ENCODE measurements around the gene COL4A4. TPM values are rescaled to one million over a fixed set of nuclear protein-coding genes. Genes with fewer than 3 reads are reported as not detected.

COL4A4 gene
- total RNA-seq, 4 donors from 2014 or later: 1.7 to 11.5 (median 2.8) TPM

DNA sequence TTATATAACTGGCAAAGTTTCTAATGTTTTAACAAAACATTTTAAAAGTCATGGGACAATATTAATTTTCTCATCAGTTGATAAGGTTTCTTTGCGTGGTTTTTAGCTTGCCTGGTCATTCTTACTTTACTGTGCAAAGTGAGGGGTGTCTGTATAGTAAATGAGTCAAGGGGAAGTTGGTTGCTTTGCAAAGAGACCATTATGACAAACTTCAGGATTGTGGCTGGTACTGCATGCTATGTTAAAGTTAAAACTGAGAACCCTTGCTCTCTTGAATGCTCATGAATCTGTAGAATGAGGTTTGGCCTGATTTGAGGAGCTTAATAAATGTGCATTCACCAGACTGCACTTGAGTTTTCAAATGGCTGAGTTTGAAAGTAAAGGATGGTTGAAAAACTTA is 47.0 kb downstream of the COL4A4 start:
- TF ChIP-seq, protein P1, sequence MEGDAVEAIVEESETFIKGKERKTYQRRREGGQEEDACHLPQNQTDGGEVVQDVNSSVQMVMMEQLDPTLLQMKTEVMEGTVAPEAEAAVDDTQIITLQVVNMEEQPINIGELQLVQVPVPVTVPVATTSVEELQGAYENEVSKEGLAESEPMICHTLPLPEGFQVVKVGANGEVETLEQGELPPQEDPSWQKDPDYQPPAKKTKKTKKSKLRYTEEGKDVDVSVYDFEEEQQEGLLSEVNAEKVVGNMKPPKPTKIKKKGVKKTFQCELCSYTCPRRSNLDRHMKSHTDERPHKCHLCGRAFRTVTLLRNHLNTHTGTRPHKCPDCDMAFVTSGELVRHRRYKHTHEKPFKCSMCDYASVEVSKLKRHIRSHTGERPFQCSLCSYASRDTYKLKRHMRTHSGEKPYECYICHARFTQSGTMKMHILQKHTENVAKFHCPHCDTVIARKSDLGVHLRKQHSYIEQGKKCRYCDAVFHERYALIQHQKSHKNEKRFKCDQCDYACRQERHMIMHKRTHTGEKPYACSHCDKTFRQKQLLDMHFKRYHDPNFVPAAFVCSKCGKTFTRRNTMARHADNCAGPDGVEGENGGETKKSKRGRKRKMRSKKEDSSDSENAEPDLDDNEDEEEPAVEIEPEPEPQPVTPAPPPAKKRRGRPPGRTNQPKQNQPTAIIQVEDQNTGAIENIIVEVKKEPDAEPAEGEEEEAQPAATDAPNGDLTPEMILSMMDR (IDR thresholded peaks at IDR 0.05; ENCODE audit: low read depth): no peak

DNA sequence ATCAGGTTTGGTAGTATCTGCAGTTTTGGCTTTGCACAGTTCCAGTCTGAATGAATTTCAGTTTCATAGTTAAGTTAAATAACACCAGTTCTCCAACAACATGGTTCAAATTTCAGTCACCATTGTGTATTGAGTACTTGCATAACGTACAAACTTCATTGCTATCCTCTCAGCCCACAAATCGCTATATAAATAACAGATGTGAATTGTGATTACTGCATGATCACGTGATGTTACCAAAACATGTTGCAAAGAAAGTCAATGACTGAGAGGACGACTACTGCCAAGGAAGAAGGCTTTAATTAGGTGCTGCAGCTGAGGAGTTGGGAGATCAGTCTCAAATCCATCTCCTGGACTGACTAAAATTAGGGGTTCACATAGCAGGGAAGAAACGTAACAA is 48.2 kb downstream of the COL4A4 start:
- TF ChIP-seq, protein P1 (IDR thresholded peaks at IDR 0.05; ENCODE audit: low read depth): no peak

DNA sequence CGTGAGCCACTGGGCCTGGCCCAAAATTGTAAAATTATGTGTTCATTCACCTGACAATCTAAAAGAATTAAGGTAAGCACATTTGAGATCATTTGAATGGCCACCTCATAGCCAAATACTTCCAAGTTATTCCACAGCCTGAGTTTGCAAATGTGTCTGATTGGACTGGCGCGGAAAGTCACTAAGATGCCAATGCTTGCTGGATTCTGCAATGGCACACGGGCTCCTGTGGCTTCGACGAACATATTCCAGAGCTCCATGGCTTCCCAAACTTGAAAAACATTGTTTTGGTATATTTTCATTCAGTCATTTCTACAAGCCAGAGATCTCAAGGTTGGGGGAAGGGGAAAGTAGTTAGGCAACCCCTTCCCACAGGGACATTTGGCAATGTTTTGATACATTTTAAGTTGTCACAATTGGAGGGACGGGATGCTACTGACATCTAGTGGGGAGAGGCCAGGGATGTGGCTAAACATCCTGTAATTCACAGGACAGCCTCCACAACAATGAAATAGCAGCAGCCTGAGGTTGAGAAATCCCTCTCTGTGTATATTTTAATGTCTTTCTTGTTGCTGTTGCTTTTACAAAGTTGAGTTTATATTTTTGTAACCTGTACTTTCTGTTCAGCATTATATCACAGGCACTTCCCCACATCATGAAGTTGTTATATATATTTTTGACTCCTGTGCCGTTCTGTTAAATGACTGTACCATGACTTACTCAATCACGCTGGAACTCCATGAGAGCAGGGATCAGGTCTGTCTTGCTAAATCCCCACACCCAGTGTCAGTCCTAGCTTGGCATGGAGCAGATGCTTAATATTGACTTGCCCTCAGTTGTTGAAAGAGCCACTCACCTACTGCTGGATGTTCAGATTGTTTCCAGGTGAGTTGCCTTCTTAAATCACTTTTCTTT is 56.9 kb downstream of the COL4A4 start:
- TF ChIP-seq, protein P1 (IDR thresholded peaks at IDR 0.05; ENCODE audit: low read depth): no peak

DNA sequence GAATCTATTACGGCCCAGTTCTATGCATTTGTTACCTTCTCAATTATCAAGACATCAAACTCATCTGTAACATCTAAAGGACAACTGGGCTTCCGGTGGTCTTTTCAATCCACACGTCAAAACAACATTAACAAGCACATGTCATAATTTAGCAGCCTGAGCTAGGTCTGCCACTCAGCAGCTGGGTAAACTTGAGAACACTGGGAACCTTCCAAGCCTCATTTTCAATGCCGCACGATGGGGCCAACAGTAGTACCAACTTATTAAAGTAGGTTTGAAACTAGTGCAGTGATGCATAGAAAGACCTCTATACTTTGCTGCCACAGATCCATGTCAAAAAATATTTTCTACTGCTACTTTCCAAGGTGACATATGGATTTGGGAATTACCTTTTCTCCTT is 60.4 kb downstream of the COL4A4 start:
- TF ChIP-seq, protein P1 (IDR thresholded peaks at IDR 0.05; ENCODE audit: low read depth): no peak

DNA sequence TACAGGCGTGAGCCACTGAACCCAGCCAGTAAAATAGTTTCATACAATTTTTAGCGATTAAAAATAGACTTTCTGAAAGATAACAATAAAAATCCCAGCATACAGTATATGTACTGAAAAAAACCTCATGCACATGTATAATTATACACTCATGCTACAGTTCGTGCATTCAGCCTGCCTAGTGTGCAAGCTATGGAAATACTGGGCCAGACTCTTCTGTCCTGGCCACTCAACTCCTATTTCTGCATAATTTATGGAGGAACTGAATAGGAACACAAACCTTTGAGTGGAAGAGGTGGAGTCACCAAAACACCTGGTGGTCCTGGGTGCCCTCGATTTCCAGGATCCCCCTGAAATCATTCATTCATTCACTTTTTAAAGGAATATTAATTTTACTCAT is 64.7 kb downstream of the COL4A4 start:
- TF ChIP-seq, protein P1 (IDR thresholded peaks at IDR 0.05; ENCODE audit: low read depth): no peak

DNA sequence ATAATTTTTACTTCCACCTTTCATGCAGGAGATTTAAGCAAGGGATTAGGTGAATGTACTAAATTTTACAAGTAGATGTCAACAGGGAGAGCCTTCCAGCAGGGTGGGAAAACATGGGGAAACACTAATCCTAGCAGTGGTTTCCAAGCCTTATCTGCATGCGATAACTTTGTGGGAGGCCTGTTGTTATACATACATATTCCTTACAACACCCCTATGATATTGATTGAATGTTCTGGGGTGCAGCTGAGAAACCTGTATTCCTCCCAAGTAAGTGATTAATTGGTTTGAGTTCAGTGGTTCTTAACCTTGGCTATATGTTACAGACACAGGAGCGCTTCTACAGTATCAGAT is 65.9 kb downstream of the COL4A4 start:
- TF ChIP-seq, protein P1 (IDR thresholded peaks at IDR 0.05; ENCODE audit: low read depth): no peak

DNA sequence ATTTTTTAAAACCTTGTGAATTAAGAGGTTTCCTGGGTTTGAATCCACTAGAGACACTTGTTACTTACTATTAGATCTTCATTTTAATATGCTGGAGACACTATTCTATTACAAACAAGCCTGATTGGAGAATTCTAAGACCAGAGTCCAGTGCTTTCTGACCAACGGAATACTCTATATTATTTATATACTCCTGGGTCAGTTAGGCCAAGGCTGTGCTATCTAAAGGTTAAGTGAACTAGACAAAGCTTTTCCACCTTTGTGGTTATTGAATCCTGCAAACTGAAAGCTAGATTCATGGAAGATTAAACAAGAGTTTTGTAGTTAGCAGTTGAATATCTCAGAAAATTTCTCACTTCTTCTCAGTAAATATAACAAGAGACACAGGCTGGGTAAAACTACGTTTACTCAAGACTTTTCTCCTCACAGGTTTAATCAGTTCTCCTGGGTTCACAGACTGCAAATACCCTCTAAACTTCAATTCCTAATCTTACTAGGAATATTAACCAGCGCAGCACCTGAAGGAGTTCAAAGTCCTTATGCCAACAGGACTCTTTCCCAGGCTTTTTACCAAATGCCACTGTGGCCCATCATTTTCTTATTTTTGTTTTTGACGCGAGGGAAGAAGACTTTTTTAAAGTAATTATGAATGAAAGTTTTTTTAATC is 66.4 kb downstream of the COL4A4 start:
- TF ChIP-seq, protein P1 (IDR thresholded peaks at IDR 0.05; ENCODE audit: low read depth): no peak
